ENCODE results near the gene PLXNB2.

DNA sequence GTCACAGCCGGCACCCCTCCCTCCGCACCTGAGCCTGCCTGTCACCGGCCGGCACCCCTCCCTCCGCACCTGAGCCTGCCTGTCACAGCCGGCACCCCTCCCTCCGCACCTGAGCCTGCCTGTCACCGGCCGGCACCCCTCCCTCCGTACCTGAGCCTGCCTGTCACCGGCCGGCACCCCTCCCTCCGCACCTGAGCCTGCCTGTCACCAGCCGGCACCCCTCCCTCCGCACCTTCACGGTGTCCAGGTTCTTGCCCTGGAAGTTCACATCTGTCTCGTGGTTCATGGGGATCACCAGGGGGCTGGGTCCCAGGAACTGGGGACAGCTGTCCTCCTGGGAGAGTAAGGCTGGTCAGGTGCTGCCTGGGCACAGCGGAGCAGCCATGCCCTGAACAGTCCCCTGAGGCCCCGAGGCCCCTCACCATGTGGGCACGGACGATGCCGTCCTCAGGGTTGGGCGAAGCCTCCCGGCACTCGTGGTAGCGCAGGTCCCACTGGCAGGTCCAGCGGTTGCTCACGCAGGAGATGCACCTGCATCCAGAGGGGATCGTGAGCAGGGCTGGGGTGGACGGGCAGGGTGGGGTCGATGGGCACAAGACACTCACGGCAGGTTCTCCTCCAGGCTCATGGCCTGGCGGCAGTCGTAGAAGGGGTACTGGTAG, 21.7 kb downstream of the PLXNB2 start:
- TF ChIP-seq, protein P1, sequence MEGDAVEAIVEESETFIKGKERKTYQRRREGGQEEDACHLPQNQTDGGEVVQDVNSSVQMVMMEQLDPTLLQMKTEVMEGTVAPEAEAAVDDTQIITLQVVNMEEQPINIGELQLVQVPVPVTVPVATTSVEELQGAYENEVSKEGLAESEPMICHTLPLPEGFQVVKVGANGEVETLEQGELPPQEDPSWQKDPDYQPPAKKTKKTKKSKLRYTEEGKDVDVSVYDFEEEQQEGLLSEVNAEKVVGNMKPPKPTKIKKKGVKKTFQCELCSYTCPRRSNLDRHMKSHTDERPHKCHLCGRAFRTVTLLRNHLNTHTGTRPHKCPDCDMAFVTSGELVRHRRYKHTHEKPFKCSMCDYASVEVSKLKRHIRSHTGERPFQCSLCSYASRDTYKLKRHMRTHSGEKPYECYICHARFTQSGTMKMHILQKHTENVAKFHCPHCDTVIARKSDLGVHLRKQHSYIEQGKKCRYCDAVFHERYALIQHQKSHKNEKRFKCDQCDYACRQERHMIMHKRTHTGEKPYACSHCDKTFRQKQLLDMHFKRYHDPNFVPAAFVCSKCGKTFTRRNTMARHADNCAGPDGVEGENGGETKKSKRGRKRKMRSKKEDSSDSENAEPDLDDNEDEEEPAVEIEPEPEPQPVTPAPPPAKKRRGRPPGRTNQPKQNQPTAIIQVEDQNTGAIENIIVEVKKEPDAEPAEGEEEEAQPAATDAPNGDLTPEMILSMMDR (IDR thresholded peaks at IDR 0.05; ENCODE audit: low read depth, low read length, poor library complexity, severe bottlenecking): no peak
- TF ChIP-seq EZH2phosphoT487 (IDR thresholded peaks at IDR 0.05; ENCODE audit: borderline replicate concordance, low read length): no peak
